Astrocyte of the spinal cord (primary cell): ENCODE results near the gene SLIT3.
A peak's percentile ranks its signal among the peaks of the same experiment; 100 is the strongest.

Experiments
- DNase-seq: peaks from one replicate; pipeline ENCODE4 v3.0.0; 2011; ENCODE audit warnings: low read depth, low spot score
- H3K4me3 ChIP-seq: 2 replicates; pipeline ENCODE4 v1.5.1; 2011; ENCODE audit warnings: low read depth, mild to moderate bottlenecking, low read length, moderate library complexity
- in situ Hi-C: cut with HindIII; loops from 2 replicates; pipeline ENCODE4 v1.10.0; 2017; ENCODE audit warnings: low sequenced_read_pairs
- TF ChIP-seq, protein P1 (sequence below): IDR thresholded peaks from 2 replicates; pipeline ENCODE4 v1.5.1; 2012; ENCODE audit warnings: low read depth, mild to moderate bottlenecking, low read length, inconsistent platforms

The SLIT3 gene

DNA sequence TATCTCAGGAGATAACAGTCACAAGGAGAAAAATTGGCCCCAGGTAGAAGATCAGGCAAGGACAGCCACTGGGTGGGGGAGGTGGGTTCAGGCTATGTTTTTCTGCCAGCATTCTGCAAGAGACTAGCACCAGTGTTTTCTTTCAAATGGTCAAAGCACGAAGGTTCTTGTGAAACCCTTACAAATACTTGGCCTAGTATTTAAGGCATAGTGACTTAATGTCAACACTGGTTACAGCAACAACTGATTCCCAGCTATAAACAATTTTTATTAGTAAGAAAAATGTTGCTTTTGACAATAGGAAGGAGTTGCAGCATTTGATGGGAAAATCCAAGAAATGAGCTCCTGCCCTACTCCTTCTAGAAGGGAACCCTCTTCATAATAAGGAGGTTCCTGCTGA is 349.6 kb downstream of the SLIT3 start:
- TF ChIP-seq, protein P1, sequence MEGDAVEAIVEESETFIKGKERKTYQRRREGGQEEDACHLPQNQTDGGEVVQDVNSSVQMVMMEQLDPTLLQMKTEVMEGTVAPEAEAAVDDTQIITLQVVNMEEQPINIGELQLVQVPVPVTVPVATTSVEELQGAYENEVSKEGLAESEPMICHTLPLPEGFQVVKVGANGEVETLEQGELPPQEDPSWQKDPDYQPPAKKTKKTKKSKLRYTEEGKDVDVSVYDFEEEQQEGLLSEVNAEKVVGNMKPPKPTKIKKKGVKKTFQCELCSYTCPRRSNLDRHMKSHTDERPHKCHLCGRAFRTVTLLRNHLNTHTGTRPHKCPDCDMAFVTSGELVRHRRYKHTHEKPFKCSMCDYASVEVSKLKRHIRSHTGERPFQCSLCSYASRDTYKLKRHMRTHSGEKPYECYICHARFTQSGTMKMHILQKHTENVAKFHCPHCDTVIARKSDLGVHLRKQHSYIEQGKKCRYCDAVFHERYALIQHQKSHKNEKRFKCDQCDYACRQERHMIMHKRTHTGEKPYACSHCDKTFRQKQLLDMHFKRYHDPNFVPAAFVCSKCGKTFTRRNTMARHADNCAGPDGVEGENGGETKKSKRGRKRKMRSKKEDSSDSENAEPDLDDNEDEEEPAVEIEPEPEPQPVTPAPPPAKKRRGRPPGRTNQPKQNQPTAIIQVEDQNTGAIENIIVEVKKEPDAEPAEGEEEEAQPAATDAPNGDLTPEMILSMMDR, result no peak
- in situ Hi-C loops, result no loop called here
- DNase-seq, result no peak
- no peak overlapping the region for H3K4me3 ChIP-seq

DNA sequence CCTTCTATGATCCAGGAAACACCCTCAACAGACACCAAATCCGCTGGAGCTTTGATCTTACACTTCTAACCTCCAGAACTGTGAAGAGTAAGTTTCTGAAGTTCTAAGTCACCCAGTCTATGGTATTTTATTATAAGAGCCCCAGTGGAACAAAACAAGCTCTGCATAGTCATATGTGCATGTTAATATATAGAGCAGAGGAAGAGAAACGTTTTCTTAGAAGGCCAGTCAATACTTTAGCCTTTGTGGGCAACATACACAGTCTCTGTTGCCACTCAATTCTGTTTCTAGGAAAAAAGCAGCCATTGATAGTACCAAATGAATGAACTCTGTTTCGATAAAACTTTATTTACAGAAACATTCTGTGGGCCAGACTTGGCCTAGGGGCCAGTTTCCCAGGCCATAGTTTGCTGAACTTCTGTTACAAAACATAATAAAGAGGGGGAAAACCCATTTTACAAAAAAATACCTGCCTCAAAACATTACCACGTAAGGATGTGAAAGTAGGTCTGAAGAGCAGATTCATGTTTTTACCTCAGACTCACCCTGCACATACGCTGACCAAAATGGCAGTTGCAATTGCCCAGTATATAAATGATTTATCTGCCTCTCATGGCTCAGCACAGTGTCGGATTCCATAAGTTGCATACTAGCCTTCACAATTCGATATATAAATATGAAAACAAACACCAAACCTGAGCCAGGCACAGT is 350.5 kb downstream of the SLIT3 start:
- in situ Hi-C loops, result no loop called here

GRCh38 chr5:168948746-168949145 is 352.2 kb downstream of the SLIT3 start:
- in situ Hi-C loops, result no loop called here
- no peak for DNase-seq
- TF ChIP-seq, protein P1, result no peak
- no peak overlapping the region for H3K4me3 ChIP-seq

More for the DNA sequence above, 350.5 kb downstream of the SLIT3 start:
- DNase-seq, result no peak
- no peak overlapping the region for H3K4me3 ChIP-seq
- TF ChIP-seq, protein P1, result no peak

DNA sequence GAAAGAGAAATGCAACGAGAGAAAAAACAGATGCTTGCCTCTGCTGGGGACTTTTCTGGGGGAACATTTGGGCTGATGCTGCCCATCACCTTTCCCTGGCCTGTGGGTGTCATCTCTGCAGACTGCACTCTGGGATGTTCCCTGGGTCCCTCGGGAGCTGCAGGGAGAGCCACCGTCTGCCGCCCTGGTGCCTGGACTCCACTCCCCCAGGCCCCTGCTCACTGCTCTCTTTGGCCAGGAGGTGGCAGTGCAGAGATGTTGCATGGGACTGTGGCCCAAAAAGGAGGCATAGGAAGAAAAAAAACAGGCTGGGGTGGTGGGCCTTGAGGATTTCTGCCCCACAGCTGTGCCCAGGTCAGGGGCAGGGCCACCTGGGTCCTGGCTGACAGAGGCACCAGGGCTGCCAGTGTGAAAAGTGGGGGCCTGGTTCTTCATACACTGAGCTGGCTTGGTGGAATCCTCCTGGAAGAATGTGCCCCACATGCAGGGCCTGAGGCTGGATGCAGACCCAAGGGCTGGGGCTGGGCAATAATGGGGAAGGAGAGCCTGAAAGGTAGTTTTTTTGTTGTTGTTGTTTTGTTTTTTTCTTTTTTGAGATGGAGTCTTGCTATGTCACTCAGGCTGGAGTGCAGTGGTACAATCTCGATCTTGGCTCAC is 353.6 kb downstream of the SLIT3 start:
- TF ChIP-seq, protein P1, result peak; percentile 94
- H3K4me3 ChIP-seq, result no peak overlapping the region
- peak; percentile 29 for DNase-seq
- in situ Hi-C loops, result no loop called here

DNA sequence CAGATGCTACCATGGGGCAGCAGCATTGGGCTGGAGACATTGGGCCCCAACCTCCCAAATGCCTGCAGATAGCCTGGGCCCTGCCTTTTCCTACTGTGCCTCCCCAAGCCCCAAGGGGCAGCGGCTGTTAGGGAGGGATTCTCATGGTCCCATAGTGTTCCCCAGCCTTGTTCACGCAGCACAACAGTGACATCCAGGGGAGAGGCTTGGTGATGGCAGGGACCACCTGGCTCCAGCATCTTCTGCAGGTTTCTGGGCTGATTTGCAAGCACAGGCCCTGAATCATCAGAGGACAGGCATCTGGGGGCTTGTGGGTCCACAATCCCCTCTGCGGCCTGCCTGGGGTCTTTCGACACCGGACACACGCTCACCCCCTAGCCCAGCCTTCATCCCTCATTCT is 354.6 kb downstream of the SLIT3 start:
- in situ Hi-C loops, result no loop called here
- no peak for DNase-seq
- H3K4me3 ChIP-seq, result no peak overlapping the region
- TF ChIP-seq, protein P1, result peak; percentile 17

DNA sequence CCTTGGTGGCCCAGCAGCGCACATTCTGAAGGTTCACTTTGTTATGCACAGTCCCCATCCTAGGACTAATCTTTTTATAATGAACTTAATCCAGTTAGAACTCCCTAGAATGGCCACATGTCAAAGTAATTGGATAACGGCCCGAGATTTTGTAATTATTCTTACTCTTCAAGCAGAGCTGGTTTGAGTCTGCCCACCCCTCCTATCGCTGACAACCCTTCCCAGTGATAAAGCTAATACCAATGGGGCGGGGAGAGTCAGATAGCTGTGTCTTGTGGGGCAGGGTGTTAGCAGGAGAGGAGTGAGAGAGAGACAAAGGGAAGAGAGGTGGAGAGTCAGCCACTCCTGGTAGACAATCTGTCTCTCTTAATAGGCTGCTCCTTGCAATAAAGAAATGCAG is 356.9 kb downstream of the SLIT3 start:
- TF ChIP-seq, protein P1, result no peak
- in situ Hi-C loops, result no loop called here
- no peak for DNase-seq
- H3K4me3 ChIP-seq, result no peak overlapping the region
